SK-N-SH (cell line): ENCODE data around the gene MAD1L1. TPM values are rescaled to one million over a fixed set of nuclear protein-coding genes. Genes with fewer than 3 reads are reported as not detected.

Experiments used
- CTCF ChIA-PET: fragments of 300-600, 350-600 bp; formaldehyde crosslinking; extraction: SDS; loops from one replicate; lab custom pipeline; 2021; lab: Yijun Ruan, JAX
- POLR2A ChIA-PET: fragments of 350-600 bp; sonication (Branson Sonifier 250); formaldehyde crosslinking; extraction: SDS; loops from one replicate; lab custom pipeline; 2020; ENCODE audit warnings: antibody characterized with exemption, inconsistent platforms; lab: Yijun Ruan, JAX
- DNase-seq: peaks from one replicate; pipeline ENCODE4 v3.0.0; 2012
- H2AFZ ChIP-seq: fragments of 200-600 bp; sonication (generic); 2 replicates; pipeline ENCODE4 v1.8.1; 2016; ENCODE audit warnings: antibody characterized with exemption, mild to moderate bottlenecking, low read depth
- H3F3A ChIP-seq: fragments of 200-600 bp; sonication (generic); replicated peaks from 2 replicates; pipeline ENCODE3; 2016; ENCODE audit warnings: antibody characterized with exemption, mild to moderate bottlenecking; ENCODE audit not compliant: insufficient read depth
- H3K27ac ChIP-seq, 2 experiments: fragments of 200-500 bp in 1 of 2; fragments of 200-600 bp in 1 of 2; sonication (Bioruptor generic) in 1 of 2; sonication (generic), shearing (Covaris generic) in 1 of 2; 2 replicates each; pipeline versions ENCODE4 v1.5.1 to v1.6.1; 2014 to 2016; ENCODE audit warnings: low read depth in 2 of 2, inconsistent platforms in 1 of 2, low read length in 1 of 2, mild to moderate bottlenecking in 1 of 2, mixed read lengths in 1 of 2
- H3K27me3 ChIP-seq: fragments of 200-600 bp; sonication (generic), shearing (Covaris generic); 2 replicates; pipeline ENCODE4 v1.6.1; 2016; ENCODE audit warnings: mixed run types; ENCODE audit not compliant: insufficient read depth
- H3K36me3 ChIP-seq, 2 experiments: fragments of 200-500 bp in 1 of 2; fragments of 200-600 bp in 1 of 2; sonication (Bioruptor generic) in 1 of 2; sonication (generic) in 1 of 2; replicated peaks in 1 of 2; 2 replicates each; pipeline versions ENCODE3 to v1.5.1; 2014 to 2016; ENCODE audit warnings: low read length in 1 of 2, mild to moderate bottlenecking in 1 of 2; ENCODE audit not compliant: insufficient read depth in 2 of 2, control insufficient read depth in 1 of 2
- H3K4me1 ChIP-seq, 2 experiments: fragments of 200-500 bp in 1 of 2; fragments of 200-600 bp in 1 of 2; sonication (Bioruptor generic) in 1 of 2; sonication (generic), shearing (Covaris generic) in 1 of 2; 2 replicates each; pipeline versions ENCODE4 v1.5.1 to v1.6.1; 2014 to 2016; ENCODE audit warnings: low read depth in 1 of 2, low read length in 1 of 2, mixed run types in 1 of 2; ENCODE audit not compliant: insufficient read depth in 2 of 2, control insufficient read depth in 1 of 2
- H3K4me2 ChIP-seq: fragments of 200-600 bp; sonication (generic), shearing (Covaris generic); 2 replicates; pipeline ENCODE4 v1.6.1; 2017; ENCODE audit warnings: mixed run types
- H3K4me3 ChIP-seq, 2 experiments: fragments of 200-500 bp in 1 of 2; fragments of 200-600 bp in 1 of 2; sonication (Bioruptor generic) in 1 of 2; sonication (generic), shearing (Covaris generic) in 1 of 2; 2 replicates each; pipeline versions ENCODE4 v1.5.1 to v1.8.1; 2014 to 2016; ENCODE audit warnings: low read depth in 2 of 2, inconsistent platforms in 1 of 2, low read length in 1 of 2, mild to moderate bottlenecking in 1 of 2, mixed read lengths in 1 of 2, moderate library complexity in 1 of 2
- H3K79me2 ChIP-seq: fragments of 200-600 bp; sonication (generic); 2 replicates; pipeline ENCODE4 v1.8.1; 2017; ENCODE audit warnings: mild to moderate bottlenecking; ENCODE audit not compliant: insufficient read depth
- H3K9ac ChIP-seq: fragments of 200-600 bp; sonication (generic); 2 replicates; pipeline ENCODE4 v1.6.1; 2017; ENCODE audit warnings: mixed run types
- H3K9me2 ChIP-seq: fragments of 200-600 bp; sonication (generic); 2 replicates; pipeline ENCODE4 v1.6.1; 2017; ENCODE audit warnings: mixed run types
- H3K9me3 ChIP-seq: fragments of 200-600 bp; sonication (generic); 2 replicates; pipeline ENCODE4 v1.6.1; 2017; ENCODE audit warnings: mixed run types, mild to moderate bottlenecking, moderate library complexity
- H4K20me1 ChIP-seq: fragments of 200-600 bp; sonication (generic); 2 replicates; pipeline ENCODE4 v1.6.1; 2017; ENCODE audit warnings: mild to moderate bottlenecking, mixed run types; ENCODE audit not compliant: insufficient read depth
- CHD2 ChIP-seq: fragments of 150-350 bp; IDR thresholded peaks from 2 replicates; pipeline ENCODE4 v1.6.1; 2018; ENCODE audit warnings: low read length; ENCODE audit not compliant: partially characterized antibody
- ELF1 ChIP-seq: IDR thresholded peaks from 2 replicates; pipeline ENCODE4 v1.4.0; 2012
- EP300 ChIP-seq, 2 experiments: IDR thresholded peaks; 2 replicates each; pipeline versions ENCODE4 v1.4.0 to v1.6.1; 2012; ENCODE audit warnings: borderline replicate concordance in 1 of 2, low read depth in 1 of 2, low read length in 1 of 2
- EZH2phosphoT487 ChIP-seq: fragments of 200-600 bp; sonication (generic); IDR thresholded peaks from 2 replicates; pipeline ENCODE4 v1.6.1; 2017; ENCODE audit warnings: low read depth, mixed run types, mild to moderate bottlenecking, antibody characterized with exemption, moderate library complexity, borderline replicate concordance
- FOXJ3 ChIP-seq: sonication (generic); formaldehyde crosslinking; IDR thresholded peaks from 2 replicates; pipeline ENCODE4 v1.5.1; 2020; ENCODE audit warnings: mild to moderate bottlenecking, missing genetic modification reagents
- FOXM1 ChIP-seq: IDR thresholded peaks from 2 replicates; pipeline ENCODE4 v1.4.0; 2012; ENCODE audit warnings: low read depth, mild to moderate bottlenecking
- JUND ChIP-seq: IDR thresholded peaks from 2 replicates; pipeline ENCODE4 v1.4.0; 2012
- MEF2A ChIP-seq: IDR thresholded peaks from 2 replicates; pipeline ENCODE4 v1.4.0; 2012; ENCODE audit warnings: low read depth, borderline replicate concordance
- NRF1 ChIP-seq: IDR thresholded peaks from 2 replicates; pipeline ENCODE4 v1.6.1; 2012; ENCODE audit warnings: low read depth, mild to moderate bottlenecking, low read length
- POLR2AphosphoS5 ChIP-seq: IDR thresholded peaks from 2 replicates; pipeline ENCODE4 v1.6.1; 2012; ENCODE audit warnings: low read depth, low read length
- RAD21 ChIP-seq: IDR thresholded peaks from 2 replicates; pipeline ENCODE4 v1.6.1; 2012; ENCODE audit warnings: mild to moderate bottlenecking, low read length
- RCOR1 ChIP-seq: fragments of 150-350 bp; IDR thresholded peaks from 2 replicates; pipeline ENCODE4 v1.6.1; 2017; ENCODE audit warnings: antibody characterized with exemption, low read length
- RFX5 ChIP-seq: IDR thresholded peaks from 2 replicates; pipeline ENCODE4 v1.6.1; 2012; ENCODE audit warnings: mild to moderate bottlenecking, improper control_type of control experiment, low read length
- RXRA ChIP-seq: IDR thresholded peaks from 2 replicates; pipeline ENCODE4 v1.4.0; 2012; ENCODE audit warnings: low read depth, mild to moderate bottlenecking, borderline replicate concordance
- TAF1 ChIP-seq: IDR thresholded peaks from 2 replicates; pipeline ENCODE4 v1.6.1; 2012; ENCODE audit warnings: low read depth, mild to moderate bottlenecking, low read length, moderate library complexity, borderline replicate concordance
- TCF12 ChIP-seq: IDR thresholded peaks from 2 replicates; pipeline ENCODE4 v1.4.0; 2012
- WGBS: methylation state at CpG from one replicate; pipeline ENCODE4 v1.1.6; 2017; ENCODE audit warnings: low lambda C conversion rate; 5-methylcytosine and 5-hydroxymethylcytosine counted together
- polyA plus RNA-seq, 3 experiments: library from polyadenylated mRNA; depleted of rRNA; stranded (reverse); fragments of >200 nt; gene quantifications; 2 replicates each; pipeline ENCODE4 v1.2.3, GENCODE V29; 2012
- TF ChIP-seq, protein P1 (sequence below): IDR thresholded peaks from 2 replicates; pipeline ENCODE4 v1.4.0; 2012; ENCODE audit warnings: low read depth, borderline replicate concordance
- TF ChIP-seq, protein P2 (sequence below): IDR thresholded peaks from 2 replicates; pipeline ENCODE4 v1.6.1; 2012; ENCODE audit warnings: mild to moderate bottlenecking, low read depth, low read length, moderate library complexity
- TF ChIP-seq, protein P3 (sequence below): IDR thresholded peaks from 2 replicates; pipeline ENCODE4 v1.4.0; 2012; ENCODE audit warnings: low read depth

Gene MAD1L1
- polyA plus RNA-seq, 1 of the 3 experiments (the other 2 are of a cell fraction): 46.2 TPM

DNA sequence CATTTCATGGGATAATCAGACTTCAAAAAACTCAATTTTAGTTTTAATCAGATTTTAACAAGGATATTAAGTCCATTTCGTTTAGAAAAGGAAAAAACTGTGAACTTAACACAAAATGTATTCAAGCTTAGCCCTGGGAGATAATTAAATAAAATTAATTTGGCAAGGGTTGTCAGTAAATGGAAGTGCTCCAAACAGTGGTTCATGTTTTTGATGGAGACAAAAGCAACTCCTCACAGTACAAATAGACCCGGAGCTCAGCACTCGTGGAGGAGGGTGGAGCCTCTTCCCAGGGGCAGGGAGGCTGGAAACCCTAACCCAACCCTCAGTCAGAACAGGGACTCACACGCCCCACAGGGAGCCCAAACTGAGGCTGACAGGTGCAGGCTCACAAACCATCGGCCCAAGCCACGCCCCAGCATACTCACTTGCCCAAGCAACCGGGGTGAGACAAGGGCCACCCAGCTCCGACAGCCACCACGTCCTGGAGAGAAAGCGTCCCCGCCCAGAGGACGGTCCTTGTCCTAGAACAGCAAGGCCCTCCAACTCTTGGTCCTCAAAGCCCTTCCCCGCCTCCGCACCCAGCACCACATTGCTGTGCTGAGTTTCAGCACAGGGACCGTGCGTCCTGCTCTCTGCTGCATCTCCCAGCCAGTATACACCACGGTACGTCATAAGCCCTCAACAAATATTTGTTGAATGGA lies 39.8 kb downstream of the MAD1L1 start:
- ChIA-PET POLR2A (interaction anchor here (0.6 kb wide), 1 partner anchor 147 kb away, joined by 3 read pairs; no protein-coding TSS in a partner anchor), CTCF (interaction anchor here (1.0 to 4.0 kb wide), 4 partner anchors 10 to 155 kb away, joined by 3 to 24 read pairs (median 6); no protein-coding TSS in a partner anchor)
- H3K9me3 ChIP-seq: peaks cover 11% of the 10 kb centered on the region; the same call in 1 of the 2 replicates
- no peak overlapping the region; a peak in 1 of 4 replicates for H3K27ac ChIP-seq
- H3K36me3 ChIP-seq: peaks cover 23 to 34% of the 10 kb centered on the region in 2 experiments
- H3K9ac ChIP-seq: no peak overlapping the region
- H3F3A ChIP-seq: no peaks in the 10 kb centered on the region
- no peak overlapping the region for H2AFZ ChIP-seq
- peaks cover 0 to 12% of the 10 kb centered on the region in 2 experiments; a peak in 1 of 4 replicates for H3K4me1 ChIP-seq
- no peaks in the 10 kb centered on the region for H3K27me3 ChIP-seq
- H3K4me3 ChIP-seq: no peak overlapping the region
- DNase-seq: peak; percentile 35
- peaks cover 15% of the 10 kb centered on the region; the same call in 1 of the 2 replicates for H3K79me2 ChIP-seq
- no peaks in the 10 kb centered on the region for H3K9me2 ChIP-seq
- TF ChIP-seq TCF12: no peak
- TF ChIP-seq FOXJ3 (CRISPR knock-in tag): no peak
- TF ChIP-seq, protein P1, sequence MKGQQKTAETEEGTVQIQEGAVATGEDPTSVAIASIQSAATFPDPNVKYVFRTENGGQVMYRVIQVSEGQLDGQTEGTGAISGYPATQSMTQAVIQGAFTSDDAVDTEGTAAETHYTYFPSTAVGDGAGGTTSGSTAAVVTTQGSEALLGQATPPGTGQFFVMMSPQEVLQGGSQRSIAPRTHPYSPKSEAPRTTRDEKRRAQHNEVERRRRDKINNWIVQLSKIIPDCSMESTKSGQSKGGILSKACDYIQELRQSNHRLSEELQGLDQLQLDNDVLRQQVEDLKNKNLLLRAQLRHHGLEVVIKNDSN: no peak
- no peak for TF ChIP-seq TAF1
- no peak for TF ChIP-seq CHD2
- no peak for TF ChIP-seq RAD21
- TF ChIP-seq, protein P2, sequence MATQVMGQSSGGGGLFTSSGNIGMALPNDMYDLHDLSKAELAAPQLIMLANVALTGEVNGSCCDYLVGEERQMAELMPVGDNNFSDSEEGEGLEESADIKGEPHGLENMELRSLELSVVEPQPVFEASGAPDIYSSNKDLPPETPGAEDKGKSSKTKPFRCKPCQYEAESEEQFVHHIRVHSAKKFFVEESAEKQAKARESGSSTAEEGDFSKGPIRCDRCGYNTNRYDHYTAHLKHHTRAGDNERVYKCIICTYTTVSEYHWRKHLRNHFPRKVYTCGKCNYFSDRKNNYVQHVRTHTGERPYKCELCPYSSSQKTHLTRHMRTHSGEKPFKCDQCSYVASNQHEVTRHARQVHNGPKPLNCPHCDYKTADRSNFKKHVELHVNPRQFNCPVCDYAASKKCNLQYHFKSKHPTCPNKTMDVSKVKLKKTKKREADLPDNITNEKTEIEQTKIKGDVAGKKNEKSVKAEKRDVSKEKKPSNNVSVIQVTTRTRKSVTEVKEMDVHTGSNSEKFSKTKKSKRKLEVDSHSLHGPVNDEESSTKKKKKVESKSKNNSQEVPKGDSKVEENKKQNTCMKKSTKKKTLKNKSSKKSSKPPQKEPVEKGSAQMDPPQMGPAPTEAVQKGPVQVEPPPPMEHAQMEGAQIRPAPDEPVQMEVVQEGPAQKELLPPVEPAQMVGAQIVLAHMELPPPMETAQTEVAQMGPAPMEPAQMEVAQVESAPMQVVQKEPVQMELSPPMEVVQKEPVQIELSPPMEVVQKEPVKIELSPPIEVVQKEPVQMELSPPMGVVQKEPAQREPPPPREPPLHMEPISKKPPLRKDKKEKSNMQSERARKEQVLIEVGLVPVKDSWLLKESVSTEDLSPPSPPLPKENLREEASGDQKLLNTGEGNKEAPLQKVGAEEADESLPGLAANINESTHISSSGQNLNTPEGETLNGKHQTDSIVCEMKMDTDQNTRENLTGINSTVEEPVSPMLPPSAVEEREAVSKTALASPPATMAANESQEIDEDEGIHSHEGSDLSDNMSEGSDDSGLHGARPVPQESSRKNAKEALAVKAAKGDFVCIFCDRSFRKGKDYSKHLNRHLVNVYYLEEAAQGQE: no peak
- TF ChIP-seq RCOR1: no peak
- TF ChIP-seq RXRA: no peak
- TF ChIP-seq MEF2A: no peak
- no peak for TF ChIP-seq JUND
- no peak for TF ChIP-seq POLR2AphosphoS5
- TF ChIP-seq ELF1: no peak
- TF ChIP-seq NRF1: no peak
- TF ChIP-seq, protein P3, sequence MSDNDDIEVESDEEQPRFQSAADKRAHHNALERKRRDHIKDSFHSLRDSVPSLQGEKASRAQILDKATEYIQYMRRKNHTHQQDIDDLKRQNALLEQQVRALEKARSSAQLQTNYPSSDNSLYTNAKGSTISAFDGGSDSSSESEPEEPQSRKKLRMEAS: no peak
- no peak for TF ChIP-seq EP300 (IDR thresholded peaks at IDR 0.05; ENCODE audit: borderline replicate concordance in 1 of 2, low read depth in 1 of 2, low read length in 1 of 2)
- no peak for TF ChIP-seq FOXM1
- TF ChIP-seq EZH2phosphoT487: no peak
- TF ChIP-seq RFX5: no peak
- no peak overlapping the region for H3K4me2 ChIP-seq
- H4K20me1 ChIP-seq: no peaks in the 10 kb centered on the region
- 91% methylated on average over 18 of the region's 18 CpGs for WGBS
